Effector memory CD4-positive, alpha-beta T cell (primary cell): ENCODE data around the gene PELI2.

ENCODE experiments used
- DNase-seq, 3 donors: peaks; one replicate each; pipeline ENCODE4 v3.0.0-alpha.2; 2020
- H3K27ac ChIP-seq: 2 replicates; pipeline ENCODE4 v1.7.0; 2013; ENCODE audit warnings: mild to moderate bottlenecking, low read length, moderate library complexity; ENCODE audit not compliant: insufficient read depth, poor library complexity, severe bottlenecking
- H3K27me3 ChIP-seq: replicated peaks from 2 replicates; pipeline ENCODE4 v1.7.0; 2013; ENCODE audit warnings: mild to moderate bottlenecking, low read length; ENCODE audit not compliant: insufficient read depth, control insufficient read depth, poor library complexity, severe bottlenecking
- H3K36me3 ChIP-seq: 2 replicates; pipeline ENCODE4 v1.7.0; 2013; ENCODE audit warnings: mild to moderate bottlenecking, low read length, moderate library complexity; ENCODE audit not compliant: control insufficient read depth, insufficient read depth
- H3K4me1 ChIP-seq: 2 replicates; pipeline ENCODE4 v1.7.0; 2013; ENCODE audit warnings: low read length, mild to moderate bottlenecking; ENCODE audit not compliant: control insufficient read depth, insufficient read depth, poor library complexity, severe bottlenecking
- H3K4me3 ChIP-seq: 2 replicates; pipeline ENCODE4 v1.7.0; 2013; ENCODE audit warnings: low read length, low read depth, mild to moderate bottlenecking; ENCODE audit not compliant: insufficient read depth, poor library complexity, severe bottlenecking
- H3K9me3 ChIP-seq: 2 replicates; pipeline ENCODE4 v1.7.0; 2013; ENCODE audit warnings: mild to moderate bottlenecking, low read length, moderate library complexity; ENCODE audit not compliant: control insufficient read depth

The PELI2 gene

GRCh38 chr14:56181681-56182085, 63.5 kb downstream of the PELI2 start:
- Histone ChIP-seq H3K9me3 (no peaks in the 10 kb centered on the region), H3K36me3 (no peaks in the 10 kb centered on the region), H3K27me3 (no peaks in the 10 kb centered on the region), H3K4me3 (no peak overlapping the region), H3K4me1 (no peaks in the 10 kb centered on the region), H3K27ac (no peak overlapping the region)
- no peak for DNase-seq

DNA sequence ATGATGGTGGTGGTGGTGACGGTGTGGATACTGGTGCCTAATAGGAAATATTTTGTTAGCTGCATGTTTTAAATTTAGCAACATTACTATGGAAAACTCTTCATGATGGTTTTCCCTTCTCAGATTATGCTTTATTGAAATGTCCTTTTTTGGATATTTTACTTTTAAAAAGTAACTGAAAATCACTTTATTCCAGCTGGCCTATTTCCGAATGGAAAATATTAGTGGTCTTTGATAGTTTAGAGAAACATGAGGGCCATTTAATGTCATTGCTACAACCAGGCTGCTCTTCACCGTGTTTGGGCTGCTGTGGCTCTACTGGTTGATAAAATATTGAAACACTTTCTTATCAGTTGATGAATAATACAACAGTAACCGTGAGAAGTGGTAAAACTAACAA, 64.2 kb downstream of the PELI2 start:
- DNase-seq = no peak
- no peak overlapping the region for H3K27ac ChIP-seq
- H3K27me3 ChIP-seq = no peaks in the 10 kb centered on the region
- no peaks in the 10 kb centered on the region for H3K4me1 ChIP-seq
- H3K36me3 ChIP-seq = no peaks in the 10 kb centered on the region
- no peaks in the 10 kb centered on the region for H3K9me3 ChIP-seq
- no peak overlapping the region for H3K4me3 ChIP-seq

GRCh38 chr14:56183631-56184157, 65.5 kb downstream of the PELI2 start:
- no peaks in the 10 kb centered on the region for H3K4me1 ChIP-seq
- no peaks in the 10 kb centered on the region for H3K36me3 ChIP-seq
- no peaks in the 10 kb centered on the region for H3K9me3 ChIP-seq

GRCh38 chr14:56185992-56186391, 67.8 kb downstream of the PELI2 start:
- H3K36me3 ChIP-seq = no peaks in the 10 kb centered on the region
- no peak overlapping the region for H3K27ac ChIP-seq
- no peaks in the 10 kb centered on the region for H3K4me1 ChIP-seq
- no peak overlapping the region for H3K4me3 ChIP-seq
- DNase-seq = no peak
- H3K9me3 ChIP-seq = no peaks in the 10 kb centered on the region
- no peaks in the 10 kb centered on the region for H3K27me3 ChIP-seq

More at GRCh38 chr14:56183631-56184157, 65.5 kb downstream of the PELI2 start:
- Histone ChIP-seq H3K4me3 (no peak overlapping the region), H3K27ac (no peak overlapping the region), H3K27me3 (no peaks in the 10 kb centered on the region)
- DNase-seq = no peak

- Histone ChIP-seq H3K9me3 (no peaks in the 10 kb centered on the region), H3K27me3 (no peaks in the 10 kb centered on the region), H3K36me3 (no peaks in the 10 kb centered on the region), H3K4me1 (no peaks in the 10 kb centered on the region), H3K4me3 (no peak overlapping the region), H3K27ac (no peak overlapping the region)
- DNase-seq = no peak
These were observed 69.5 kb downstream of the PELI2 start for GRCh38 chr14:56187736-56188135.

DNA sequence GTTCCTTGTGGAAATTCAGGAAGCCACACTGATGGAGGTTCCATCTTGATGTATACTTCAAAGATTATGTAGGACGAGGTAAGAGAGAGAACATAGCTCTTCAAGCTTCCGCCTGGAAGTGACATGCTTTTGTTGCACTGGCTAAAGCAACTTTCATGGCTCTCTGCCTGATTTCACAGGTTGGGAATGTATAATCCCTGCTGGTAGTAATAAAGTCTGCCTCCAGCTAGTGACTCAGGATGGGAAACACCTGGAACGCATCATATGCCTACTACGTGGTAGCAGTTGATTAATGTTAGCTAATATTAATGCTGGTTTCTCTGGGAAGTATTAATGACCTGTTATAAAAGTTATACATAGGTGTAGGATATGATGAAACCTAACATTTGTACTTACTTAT, 71.1 kb downstream of the PELI2 start:
- H3K4me1 ChIP-seq = no peaks in the 10 kb centered on the region
- H3K4me3 ChIP-seq = no peak overlapping the region
- no peaks in the 10 kb centered on the region for H3K27me3 ChIP-seq
- DNase-seq = no peak
- no peak overlapping the region for H3K27ac ChIP-seq
- H3K36me3 ChIP-seq = no peaks in the 10 kb centered on the region
- H3K9me3 ChIP-seq = no peaks in the 10 kb centered on the region

- no peaks in the 10 kb centered on the region for H3K36me3 ChIP-seq
- no peak overlapping the region for H3K27ac ChIP-seq
- DNase-seq = no peak
- no peak overlapping the region for H3K4me3 ChIP-seq
- H3K9me3 ChIP-seq = no peaks in the 10 kb centered on the region
- no peaks in the 10 kb centered on the region for H3K27me3 ChIP-seq
- H3K4me1 ChIP-seq = no peaks in the 10 kb centered on the region
These were observed 75.1 kb downstream of the PELI2 start for GRCh38 chr14:56193347-56193746.

GRCh38 chr14:56194042-56194441, 75.8 kb downstream of the PELI2 start:
- Histone ChIP-seq H3K4me1 (no peaks in the 10 kb centered on the region), H3K36me3 (no peaks in the 10 kb centered on the region), H3K4me3 (no peak overlapping the region), H3K27ac (no peak overlapping the region), H3K9me3 (no peaks in the 10 kb centered on the region), H3K27me3 (no peaks in the 10 kb centered on the region)
- DNase-seq = no peak

GRCh38 chr14:56195223-56195622, 77.0 kb downstream of the PELI2 start:
- Histone ChIP-seq H3K9me3 (no peaks in the 10 kb centered on the region), H3K36me3 (no peaks in the 10 kb centered on the region), H3K27me3 (no peaks in the 10 kb centered on the region), H3K27ac (no peak overlapping the region), H3K4me3 (no peak overlapping the region), H3K4me1 (no peaks in the 10 kb centered on the region)
- no peak for DNase-seq

DNA sequence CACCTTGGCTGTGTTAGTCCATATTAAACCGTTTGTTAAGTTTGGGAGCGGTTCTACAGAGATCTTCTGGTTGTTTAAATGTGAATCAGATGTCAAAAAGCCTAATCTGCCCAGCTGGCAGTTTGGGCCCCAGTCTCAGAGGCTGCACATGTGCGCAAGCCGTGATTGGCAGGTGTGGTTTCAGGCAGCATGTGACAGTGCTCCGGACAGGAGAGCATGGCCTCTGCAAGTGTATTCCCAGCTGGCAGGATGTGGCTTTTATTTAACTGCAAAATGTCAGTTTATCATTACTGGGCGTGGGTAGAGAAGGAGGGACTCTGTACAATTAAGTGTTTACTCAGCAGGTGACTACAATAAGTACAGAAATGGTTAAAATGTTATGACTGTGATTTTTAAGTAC, 77.5 kb downstream of the PELI2 start:
- Histone ChIP-seq H3K9me3 (no peaks in the 10 kb centered on the region), H3K4me1 (no peaks in the 10 kb centered on the region), H3K36me3 (no peaks in the 10 kb centered on the region), H3K27ac (no peak overlapping the region), H3K4me3 (no peak overlapping the region), H3K27me3 (no peaks in the 10 kb centered on the region)
- no peak for DNase-seq

DNA sequence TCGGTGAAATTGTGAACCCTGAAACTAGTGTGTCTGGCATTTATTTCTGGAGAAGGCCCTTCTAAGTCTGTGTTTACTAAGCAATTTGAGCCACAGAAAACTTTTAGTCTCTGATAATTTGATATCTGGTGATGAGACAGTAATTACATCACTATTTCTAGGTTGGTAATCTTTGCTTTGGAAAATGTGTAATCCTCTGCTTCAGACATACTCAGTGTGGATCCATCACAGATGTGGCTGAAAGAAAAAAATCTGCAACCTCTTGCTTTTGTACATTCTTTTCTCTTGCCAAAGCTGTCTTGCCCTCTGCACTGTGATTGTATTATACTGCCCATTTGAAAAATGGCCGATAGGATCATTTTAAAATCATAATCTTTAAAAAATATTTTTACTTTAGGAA, 78.1 kb downstream of the PELI2 start:
- Histone ChIP-seq H3K27ac (no peak overlapping the region), H3K4me1 (no peaks in the 10 kb centered on the region), H3K4me3 (no peak overlapping the region), H3K36me3 (no peaks in the 10 kb centered on the region), H3K9me3 (no peaks in the 10 kb centered on the region), H3K27me3 (no peaks in the 10 kb centered on the region)
- DNase-seq = no peak
